Measurements from ENCODE around the gene LPAR2. TPM values are rescaled to one million over a fixed set of nuclear protein-coding genes. Genes with fewer than 3 reads are reported as not detected.

Gene LPAR2
- total and polyA plus RNA-seq, 2 experiments from 2014 or later = 39.4 to 63.1 TPM

DNA sequence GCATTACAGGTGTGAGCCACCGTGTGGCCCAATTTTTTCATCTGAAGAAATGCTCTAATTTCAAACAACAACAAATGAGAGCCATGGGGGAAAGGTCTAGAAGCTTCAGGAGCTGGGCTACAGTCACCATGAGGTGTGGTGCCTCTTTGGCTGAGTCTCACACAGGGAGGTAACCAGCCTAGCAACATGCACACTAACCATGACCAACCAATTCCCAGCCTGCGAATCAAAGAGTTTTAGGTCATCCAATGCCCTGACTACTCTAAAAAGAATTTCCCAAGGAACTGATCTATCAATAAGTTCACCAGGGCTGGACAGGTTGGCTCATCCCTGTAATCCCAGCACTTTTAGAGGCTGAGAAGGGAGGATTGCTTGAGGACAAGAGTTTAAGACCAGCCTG, 39.5 kb downstream of the LPAR2 start:
- TF ChIP-seq CREB1 (CRISPR knock-in tag; IDR thresholded peaks at IDR 0.05; ENCODE audit: low read depth) (no peak), POLR2AphosphoS5 (IDR thresholded peaks at IDR 0.05; ENCODE audit: low read depth) (no peak), ZNF114 (CRISPR knock-in tag; IDR thresholded peaks at IDR 0.05) (no peak), ZNF331 (CRISPR knock-in tag; IDR thresholded peaks at IDR 0.05; ENCODE audit: low read depth) (no peak), NANOG (IDR thresholded peaks at IDR 0.05; ENCODE audit: borderline replicate concordance) (no peak), JUNB (IDR thresholded peaks at IDR 0.05; ENCODE audit: unreplicated experiment) (no peak), EZH2 (IDR thresholded peaks at IDR 0.05; ENCODE audit: low read depth, unreplicated experiment) (no peak), EZH2phosphoT487 (IDR thresholded peaks at IDR 0.05; ENCODE audit: unreplicated experiment) (no peak), STAT1 (IDR thresholded peaks at IDR 0.05; ENCODE audit: unreplicated experiment) (no peak)
- TF ChIP-seq, protein P1, sequence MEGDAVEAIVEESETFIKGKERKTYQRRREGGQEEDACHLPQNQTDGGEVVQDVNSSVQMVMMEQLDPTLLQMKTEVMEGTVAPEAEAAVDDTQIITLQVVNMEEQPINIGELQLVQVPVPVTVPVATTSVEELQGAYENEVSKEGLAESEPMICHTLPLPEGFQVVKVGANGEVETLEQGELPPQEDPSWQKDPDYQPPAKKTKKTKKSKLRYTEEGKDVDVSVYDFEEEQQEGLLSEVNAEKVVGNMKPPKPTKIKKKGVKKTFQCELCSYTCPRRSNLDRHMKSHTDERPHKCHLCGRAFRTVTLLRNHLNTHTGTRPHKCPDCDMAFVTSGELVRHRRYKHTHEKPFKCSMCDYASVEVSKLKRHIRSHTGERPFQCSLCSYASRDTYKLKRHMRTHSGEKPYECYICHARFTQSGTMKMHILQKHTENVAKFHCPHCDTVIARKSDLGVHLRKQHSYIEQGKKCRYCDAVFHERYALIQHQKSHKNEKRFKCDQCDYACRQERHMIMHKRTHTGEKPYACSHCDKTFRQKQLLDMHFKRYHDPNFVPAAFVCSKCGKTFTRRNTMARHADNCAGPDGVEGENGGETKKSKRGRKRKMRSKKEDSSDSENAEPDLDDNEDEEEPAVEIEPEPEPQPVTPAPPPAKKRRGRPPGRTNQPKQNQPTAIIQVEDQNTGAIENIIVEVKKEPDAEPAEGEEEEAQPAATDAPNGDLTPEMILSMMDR (conservative IDR thresholded peaks at IDR 0.05; ENCODE audit: low read depth in 2 of 2) = no peak
- TF ChIP-seq, protein P2, sequence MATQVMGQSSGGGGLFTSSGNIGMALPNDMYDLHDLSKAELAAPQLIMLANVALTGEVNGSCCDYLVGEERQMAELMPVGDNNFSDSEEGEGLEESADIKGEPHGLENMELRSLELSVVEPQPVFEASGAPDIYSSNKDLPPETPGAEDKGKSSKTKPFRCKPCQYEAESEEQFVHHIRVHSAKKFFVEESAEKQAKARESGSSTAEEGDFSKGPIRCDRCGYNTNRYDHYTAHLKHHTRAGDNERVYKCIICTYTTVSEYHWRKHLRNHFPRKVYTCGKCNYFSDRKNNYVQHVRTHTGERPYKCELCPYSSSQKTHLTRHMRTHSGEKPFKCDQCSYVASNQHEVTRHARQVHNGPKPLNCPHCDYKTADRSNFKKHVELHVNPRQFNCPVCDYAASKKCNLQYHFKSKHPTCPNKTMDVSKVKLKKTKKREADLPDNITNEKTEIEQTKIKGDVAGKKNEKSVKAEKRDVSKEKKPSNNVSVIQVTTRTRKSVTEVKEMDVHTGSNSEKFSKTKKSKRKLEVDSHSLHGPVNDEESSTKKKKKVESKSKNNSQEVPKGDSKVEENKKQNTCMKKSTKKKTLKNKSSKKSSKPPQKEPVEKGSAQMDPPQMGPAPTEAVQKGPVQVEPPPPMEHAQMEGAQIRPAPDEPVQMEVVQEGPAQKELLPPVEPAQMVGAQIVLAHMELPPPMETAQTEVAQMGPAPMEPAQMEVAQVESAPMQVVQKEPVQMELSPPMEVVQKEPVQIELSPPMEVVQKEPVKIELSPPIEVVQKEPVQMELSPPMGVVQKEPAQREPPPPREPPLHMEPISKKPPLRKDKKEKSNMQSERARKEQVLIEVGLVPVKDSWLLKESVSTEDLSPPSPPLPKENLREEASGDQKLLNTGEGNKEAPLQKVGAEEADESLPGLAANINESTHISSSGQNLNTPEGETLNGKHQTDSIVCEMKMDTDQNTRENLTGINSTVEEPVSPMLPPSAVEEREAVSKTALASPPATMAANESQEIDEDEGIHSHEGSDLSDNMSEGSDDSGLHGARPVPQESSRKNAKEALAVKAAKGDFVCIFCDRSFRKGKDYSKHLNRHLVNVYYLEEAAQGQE (IDR thresholded peaks at IDR 0.05; ENCODE audit: unreplicated experiment) = no peak
- TF ChIP-seq, protein P3, sequence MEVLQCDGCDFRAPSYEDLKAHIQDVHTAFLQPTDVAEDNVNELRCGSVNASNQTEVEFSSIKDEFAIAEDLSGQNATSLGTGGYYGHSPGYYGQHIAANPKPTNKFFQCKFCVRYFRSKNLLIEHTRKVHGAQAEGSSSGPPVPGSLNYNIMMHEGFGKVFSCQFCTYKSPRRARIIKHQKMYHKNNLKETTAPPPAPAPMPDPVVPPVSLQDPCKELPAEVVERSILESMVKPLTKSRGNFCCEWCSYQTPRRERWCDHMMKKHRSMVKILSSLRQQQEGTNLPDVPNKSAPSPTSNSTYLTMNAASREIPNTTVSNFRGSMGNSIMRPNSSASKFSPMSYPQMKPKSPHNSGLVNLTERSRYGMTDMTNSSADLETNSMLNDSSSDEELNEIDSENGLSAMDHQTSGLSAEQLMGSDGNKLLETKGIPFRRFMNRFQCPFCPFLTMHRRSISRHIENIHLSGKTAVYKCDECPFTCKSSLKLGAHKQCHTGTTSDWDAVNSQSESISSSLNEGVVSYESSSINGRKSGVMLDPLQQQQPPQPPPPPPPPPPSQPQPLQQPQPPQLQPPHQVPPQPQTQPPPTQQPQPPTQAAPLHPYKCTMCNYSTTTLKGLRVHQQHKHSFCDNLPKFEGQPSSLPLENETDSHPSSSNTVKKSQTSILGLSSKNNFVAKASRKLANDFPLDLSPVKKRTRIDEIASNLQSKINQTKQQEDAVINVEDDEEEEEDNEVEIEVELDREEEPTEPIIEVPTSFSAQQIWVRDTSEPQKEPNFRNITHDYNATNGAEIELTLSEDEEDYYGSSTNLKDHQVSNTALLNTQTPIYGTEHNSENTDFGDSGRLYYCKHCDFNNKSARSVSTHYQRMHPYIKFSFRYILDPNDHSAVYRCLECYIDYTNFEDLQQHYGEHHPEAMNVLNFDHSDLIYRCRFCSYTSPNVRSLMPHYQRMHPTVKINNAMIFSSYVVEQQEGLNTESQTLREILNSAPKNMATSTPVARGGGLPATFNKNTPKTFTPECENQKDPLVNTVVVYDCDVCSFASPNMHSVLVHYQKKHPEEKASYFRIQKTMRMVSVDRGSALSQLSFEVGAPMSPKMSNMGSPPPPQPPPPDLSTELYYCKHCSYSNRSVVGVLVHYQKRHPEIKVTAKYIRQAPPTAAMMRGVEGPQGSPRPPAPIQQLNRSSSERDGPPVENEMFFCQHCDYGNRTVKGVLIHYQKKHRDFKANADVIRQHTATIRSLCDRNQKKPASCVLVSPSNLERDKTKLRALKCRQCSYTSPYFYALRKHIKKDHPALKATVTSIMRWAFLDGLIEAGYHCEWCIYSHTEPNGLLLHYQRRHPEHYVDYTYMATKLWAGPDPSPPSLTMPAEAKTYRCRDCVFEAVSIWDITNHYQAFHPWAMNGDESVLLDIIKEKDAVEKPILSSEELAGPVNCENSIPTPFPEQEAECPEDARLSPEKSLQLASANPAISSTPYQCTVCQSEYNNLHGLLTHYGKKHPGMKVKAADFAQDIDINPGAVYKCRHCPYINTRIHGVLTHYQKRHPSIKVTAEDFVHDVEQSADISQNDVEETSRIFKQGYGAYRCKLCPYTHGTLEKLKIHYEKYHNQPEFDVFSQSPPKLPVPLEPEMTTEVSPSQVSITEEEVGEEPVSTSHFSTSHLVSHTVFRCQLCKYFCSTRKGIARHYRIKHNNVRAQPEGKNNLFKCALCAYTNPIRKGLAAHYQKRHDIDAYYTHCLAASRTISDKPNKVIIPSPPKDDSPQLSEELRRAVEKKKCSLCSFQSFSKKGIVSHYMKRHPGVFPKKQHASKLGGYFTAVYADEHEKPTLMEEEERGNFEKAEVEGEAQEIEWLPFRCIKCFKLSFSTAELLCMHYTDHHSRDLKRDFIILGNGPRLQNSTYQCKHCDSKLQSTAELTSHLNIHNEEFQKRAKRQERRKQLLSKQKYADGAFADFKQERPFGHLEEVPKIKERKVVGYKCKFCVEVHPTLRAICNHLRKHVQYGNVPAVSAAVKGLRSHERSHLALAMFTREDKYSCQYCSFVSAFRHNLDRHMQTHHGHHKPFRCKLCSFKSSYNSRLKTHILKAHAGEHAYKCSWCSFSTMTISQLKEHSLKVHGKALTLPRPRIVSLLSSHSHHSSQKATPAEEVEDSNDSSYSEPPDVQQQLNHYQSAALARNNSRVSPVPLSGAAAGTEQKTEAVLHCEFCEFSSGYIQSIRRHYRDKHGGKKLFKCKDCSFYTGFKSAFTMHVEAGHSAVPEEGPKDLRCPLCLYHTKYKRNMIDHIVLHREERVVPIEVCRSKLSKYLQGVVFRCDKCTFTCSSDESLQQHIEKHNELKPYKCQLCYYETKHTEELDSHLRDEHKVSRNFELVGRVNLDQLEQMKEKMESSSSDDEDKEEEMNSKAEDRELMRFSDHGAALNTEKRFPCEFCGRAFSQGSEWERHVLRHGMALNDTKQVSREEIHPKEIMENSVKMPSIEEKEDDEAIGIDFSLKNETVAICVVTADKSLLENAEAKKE (CRISPR knock-in tag; IDR thresholded peaks at IDR 0.05) = no peak
- TF ChIP-seq, protein P4, sequence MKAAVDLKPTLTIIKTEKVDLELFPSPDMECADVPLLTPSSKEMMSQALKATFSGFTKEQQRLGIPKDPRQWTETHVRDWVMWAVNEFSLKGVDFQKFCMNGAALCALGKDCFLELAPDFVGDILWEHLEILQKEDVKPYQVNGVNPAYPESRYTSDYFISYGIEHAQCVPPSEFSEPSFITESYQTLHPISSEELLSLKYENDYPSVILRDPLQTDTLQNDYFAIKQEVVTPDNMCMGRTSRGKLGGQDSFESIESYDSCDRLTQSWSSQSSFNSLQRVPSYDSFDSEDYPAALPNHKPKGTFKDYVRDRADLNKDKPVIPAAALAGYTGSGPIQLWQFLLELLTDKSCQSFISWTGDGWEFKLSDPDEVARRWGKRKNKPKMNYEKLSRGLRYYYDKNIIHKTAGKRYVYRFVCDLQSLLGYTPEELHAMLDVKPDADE (IDR thresholded peaks at IDR 0.05) = no peak

More for the DNA sequence above, 39.5 kb downstream of the LPAR2 start:
- Histone ChIP-seq H3K27me3 (ENCODE audit: insufficient read depth) (no peaks in the 10 kb centered on the region), H2AFZ (no peak overlapping the region), H3K9me2 (ENCODE audit: insufficient read depth) (no peaks in the 10 kb centered on the region), H4K20me1 (replicated peaks; ENCODE audit: insufficient read depth) (no peaks in the 10 kb centered on the region; the same call in 1 of the 2 replicates), H3K36me3 (ENCODE audit: insufficient read depth) (no peaks in the 10 kb centered on the region), H3K4me1 (ENCODE audit: insufficient read depth) (peaks cover 14% of the 10 kb centered on the region), H3K27ac (ENCODE audit: low read depth) (no peak overlapping the region), H3K79me2 (replicated peaks; ENCODE audit: insufficient read depth) (no peaks in the 10 kb centered on the region), H3K4me2 (no peak overlapping the region), H3F3A (replicated peaks; ENCODE audit: low read depth) (peaks cover 8% of the 10 kb centered on the region), H3K4me3 (no peak overlapping the region)
- peaks cover 4% of the 10 kb centered on the region for H3K27me3 Mint-ChIP-seq (ENCODE audit: insufficient read depth, low read depth, poor library complexity)
- no peak overlapping the region for H3K4me3 Mint-ChIP-seq
- no peak overlapping the region for H3K27ac Mint-ChIP-seq
- H3K9me3 Mint-ChIP-seq = no peaks in the 10 kb centered on the region
- no peaks in the 10 kb centered on the region for H3K36me3 Mint-ChIP-seq (ENCODE audit: low read depth)
- peaks cover 15% of the 10 kb centered on the region; the same call in 2 of the 3 replicates for H3K4me1 Mint-ChIP-seq
- ATAC-seq (no peak), DNase-seq (ENCODE audit: low spot score) (no peak)

All from GM23338 (cell line).